NCI-H510A treated with DMSO at 0.1 percent for 48 hours (cell line): ENCODE measurements around the gene TMEM269.

Experiments
- DNase-seq: peaks from one replicate; lab custom pipeline; 2025; lab: John Stamatoyannopoulos, UW

The TMEM269 gene

GRCh38 chr1:42849944-42850343, 65.2 kb downstream of the TMEM269 start:
- DNase-seq: no peak
